ENCODE measurements around the gene PRTFDC1.

GRCh38 chr10:24995072-24995471 is 42.7 kb upstream of the PRTFDC1 start:
- TF ChIP-seq, protein P1, sequence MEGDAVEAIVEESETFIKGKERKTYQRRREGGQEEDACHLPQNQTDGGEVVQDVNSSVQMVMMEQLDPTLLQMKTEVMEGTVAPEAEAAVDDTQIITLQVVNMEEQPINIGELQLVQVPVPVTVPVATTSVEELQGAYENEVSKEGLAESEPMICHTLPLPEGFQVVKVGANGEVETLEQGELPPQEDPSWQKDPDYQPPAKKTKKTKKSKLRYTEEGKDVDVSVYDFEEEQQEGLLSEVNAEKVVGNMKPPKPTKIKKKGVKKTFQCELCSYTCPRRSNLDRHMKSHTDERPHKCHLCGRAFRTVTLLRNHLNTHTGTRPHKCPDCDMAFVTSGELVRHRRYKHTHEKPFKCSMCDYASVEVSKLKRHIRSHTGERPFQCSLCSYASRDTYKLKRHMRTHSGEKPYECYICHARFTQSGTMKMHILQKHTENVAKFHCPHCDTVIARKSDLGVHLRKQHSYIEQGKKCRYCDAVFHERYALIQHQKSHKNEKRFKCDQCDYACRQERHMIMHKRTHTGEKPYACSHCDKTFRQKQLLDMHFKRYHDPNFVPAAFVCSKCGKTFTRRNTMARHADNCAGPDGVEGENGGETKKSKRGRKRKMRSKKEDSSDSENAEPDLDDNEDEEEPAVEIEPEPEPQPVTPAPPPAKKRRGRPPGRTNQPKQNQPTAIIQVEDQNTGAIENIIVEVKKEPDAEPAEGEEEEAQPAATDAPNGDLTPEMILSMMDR (IDR thresholded peaks at IDR 0.05; ENCODE audit: control extremely low read depth in 1 of 3, insufficient read depth in 1 of 3, low read depth in 1 of 3, low read length in 3 of 3): no peak
- no peak for TF ChIP-seq EZH2 (IDR thresholded peaks at IDR 0.05; ENCODE audit: low read depth, low read length, severe bottlenecking)
- TF ChIP-seq POLR2A (IDR thresholded peaks at IDR 0.05; ENCODE audit: control extremely low read depth in 1 of 2, low read depth in 2 of 2, low read length in 2 of 2): no peak
- TF ChIP-seq KDM1A (IDR thresholded peaks at IDR 0.05; ENCODE audit: borderline replicate concordance, low read length): no peak
- no peak for TF ChIP-seq JUND (IDR thresholded peaks at IDR 0.05; ENCODE audit: low read length)
- no peak for TF ChIP-seq EP300 (IDR thresholded peaks at IDR 0.05; ENCODE audit: borderline replicate concordance in 1 of 2, low read depth in 2 of 2, low read length in 2 of 2)
- no peak for TF ChIP-seq RFX5 (IDR thresholded peaks at IDR 0.05; ENCODE audit: borderline replicate concordance, low read depth, low read length)

Data from H1 (cell line).